GM19043 (cell line): ENCODE measurements around the gene STK35.

ENCODE experiments used
- ATAC-seq: cut with Tn5 transposase; IDR thresholded peaks from one replicate; pipeline ENCODE4 v1.9.1; 2021; ENCODE audit warnings: low read depth; ENCODE audit not compliant: unreplicated experiment

STK35 gene

GRCh38 chr20:2132461-2132901 is 30.9 kb downstream of the STK35 start:
- no peak for ATAC-seq

- no peak for ATAC-seq
Observed at GRCh38 chr20:2133318-2134183, 31.9 kb downstream of the STK35 start.

DNA sequence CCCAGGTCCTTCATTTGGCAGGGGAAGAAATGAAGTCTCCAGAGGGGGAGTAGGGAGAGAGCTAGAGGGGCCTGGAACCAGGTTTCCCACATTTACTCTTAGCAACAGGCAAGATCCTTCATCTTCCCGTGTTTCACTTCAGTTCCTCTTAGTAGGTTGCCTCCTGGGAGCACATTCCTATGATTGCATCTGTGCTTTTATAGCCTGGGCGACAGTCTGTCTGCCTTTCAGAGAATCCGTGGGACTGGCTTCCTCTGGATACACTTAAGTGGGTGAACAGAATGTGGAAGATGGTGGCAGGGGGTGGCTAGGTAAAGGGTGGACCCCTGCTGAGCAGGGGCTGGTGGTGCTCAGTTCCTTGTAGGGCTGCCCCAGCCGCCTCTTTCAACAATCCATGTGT is 33.4 kb downstream of the STK35 start:
- ATAC-seq = no peak

DNA sequence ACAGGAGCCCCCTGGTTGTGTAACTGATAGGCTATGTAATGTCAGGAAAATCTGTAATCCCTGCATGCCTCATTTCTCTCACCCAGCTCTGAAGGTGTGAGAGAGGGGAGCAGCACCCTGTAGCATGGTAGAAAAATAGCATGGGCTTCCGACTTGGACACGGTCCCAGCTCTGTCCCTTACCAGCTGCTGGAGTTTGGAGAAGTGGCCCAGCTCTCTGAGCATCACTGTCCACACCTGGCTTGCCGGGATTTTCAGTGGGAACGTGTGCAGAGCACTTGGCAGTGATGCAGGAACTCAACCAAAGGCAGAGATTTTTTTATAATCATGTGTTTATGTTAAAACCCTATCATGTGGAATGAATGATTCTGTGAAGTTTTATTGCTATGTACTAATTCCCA is 34.6 kb downstream of the STK35 start:
- no peak for ATAC-seq

- no peak for ATAC-seq
Observed at GRCh38 chr20:2137552-2138201, 36.0 kb downstream of the STK35 start.

DNA sequence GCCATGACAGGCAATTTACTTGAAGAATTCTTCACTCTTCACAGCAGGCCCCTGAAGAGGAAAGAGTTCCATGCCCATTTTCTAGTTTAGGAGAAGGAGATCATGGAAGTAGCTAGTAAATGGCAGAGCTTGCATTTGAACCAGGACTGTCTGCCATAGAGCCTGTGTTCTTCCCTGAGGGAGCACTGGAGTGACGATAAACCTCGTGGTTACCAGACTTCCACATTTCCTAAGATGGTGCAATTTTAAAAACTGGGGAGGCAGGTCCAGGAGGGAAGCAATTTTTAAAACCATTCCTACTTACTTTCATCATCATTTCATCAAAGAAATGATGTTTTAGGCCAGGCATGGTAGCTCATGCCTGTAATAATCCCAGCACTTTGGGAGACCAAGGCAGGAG is 36.8 kb downstream of the STK35 start:
- no peak for ATAC-seq

DNA sequence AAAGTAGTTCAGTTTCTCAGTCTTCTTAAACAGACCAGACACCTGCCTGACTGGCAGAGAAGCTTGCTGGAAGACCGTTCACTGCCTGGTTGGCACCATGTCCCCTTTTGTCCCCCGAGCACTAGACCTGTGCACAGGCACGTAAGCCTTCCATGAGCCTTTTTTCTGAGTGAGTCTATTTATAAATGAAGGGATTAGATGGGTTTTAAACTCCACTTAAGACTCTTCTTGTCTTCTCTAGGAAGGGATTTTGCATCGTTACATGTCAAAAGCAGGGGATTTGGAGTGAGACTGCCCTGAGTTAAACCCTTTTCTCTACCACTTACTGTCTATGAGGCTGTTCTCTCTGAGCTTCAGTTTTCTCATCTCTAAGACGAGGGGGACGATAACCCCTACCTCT is 37.6 kb downstream of the STK35 start:
- ATAC-seq = no peak

DNA sequence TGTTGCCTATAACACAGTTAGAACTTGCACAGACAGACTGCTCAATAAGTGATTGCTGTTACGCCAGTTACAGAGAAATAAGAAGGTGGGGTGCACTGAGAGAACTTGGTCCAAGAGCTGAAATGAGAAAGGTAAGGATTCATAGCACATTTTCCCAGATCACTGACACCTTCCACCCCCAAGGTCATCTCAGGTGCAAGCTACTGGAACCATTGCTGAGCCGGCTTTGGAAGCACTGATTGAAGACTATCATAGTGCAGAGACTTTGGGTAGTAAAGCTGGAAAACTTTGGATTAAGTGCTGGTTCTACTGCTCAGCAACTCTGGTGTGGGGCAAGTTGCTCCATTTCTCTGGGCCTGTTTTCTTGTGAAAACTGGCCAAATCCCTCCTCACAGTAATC is 38.1 kb downstream of the STK35 start:
- no peak for ATAC-seq

DNA sequence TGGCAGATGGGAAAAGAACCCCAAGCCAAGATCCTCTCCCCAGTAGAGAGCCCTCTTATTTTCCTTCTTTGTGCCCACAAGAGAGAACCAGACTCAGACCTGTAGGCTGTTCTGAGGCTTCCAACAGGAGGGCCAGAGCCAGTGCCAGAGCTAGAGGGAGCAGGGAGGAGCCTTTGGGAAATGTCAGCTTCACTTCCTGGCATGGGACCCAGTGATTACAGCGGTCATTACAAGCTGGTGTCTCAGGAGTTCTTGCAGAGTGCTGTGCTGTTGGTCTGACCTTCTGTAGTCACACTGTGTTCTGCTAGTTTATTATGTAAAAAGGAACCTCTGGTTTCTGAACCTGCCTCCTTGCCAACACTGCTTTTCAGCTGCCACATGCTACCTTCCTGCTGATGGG is 38.9 kb downstream of the STK35 start:
- ATAC-seq = no peak

GRCh38 chr20:2141600-2142575 is 40.3 kb downstream of the STK35 start:
- ATAC-seq = no peak

DNA sequence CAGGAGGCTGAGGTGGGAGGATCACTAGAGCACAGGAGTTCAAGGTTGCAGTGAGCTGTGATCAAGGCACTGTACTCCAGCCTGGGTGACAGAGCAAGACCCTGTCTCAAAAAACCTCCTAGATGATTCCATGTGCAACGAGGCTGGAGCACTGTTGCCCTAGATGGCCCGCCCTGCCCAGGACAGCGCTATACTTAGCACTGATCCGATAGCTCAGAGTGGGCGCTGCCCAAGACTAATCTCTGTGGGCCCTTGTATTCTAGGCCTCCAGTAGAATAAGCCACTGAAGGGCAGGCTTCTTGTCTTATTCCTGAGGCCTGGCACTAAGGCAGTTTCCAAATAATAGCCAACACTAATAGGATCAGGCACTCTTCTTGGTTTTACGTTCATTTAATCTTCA is 41.0 kb downstream of the STK35 start:
- no peak for ATAC-seq

DNA sequence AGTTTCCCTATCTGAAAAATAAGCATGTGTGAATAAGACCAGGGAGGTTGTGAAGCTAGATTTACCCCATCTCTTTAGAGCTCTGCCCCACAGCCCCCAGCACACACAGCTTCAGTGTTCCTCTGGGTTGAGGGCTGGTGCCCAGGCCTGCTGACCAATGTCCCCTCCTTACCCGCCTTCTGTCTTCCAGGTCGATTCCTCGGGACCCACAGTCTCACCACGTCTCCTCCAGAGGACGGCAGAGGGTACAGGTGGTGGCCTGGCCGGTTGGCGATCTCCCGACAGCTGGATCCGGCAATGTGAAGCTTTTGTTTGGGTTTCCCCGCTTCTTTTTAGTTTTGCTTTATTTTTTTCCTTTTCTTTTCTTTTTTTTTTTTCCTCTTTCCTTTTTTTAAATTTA is 42.0 kb downstream of the STK35 start:
- ATAC-seq = no peak

DNA sequence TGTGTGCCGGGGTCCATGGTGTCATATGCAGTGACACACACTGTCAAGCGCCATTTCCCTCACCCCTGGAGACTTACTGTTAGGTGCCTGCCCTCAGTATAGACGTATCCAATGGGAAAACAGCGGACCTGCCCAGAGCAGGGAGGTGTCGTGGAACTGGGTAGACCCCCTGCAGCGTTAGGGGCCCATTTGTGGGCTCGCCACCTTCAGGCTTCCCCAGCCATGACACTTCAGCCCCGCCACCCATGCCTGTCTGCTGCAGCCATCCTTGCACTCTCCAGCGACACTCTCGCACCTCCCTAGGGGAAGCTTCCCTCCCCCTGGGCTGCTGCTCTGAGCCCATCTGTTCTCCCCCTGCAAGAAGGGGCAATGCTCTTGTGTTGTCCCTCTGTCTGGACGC is 43.2 kb downstream of the STK35 start:
- no peak for ATAC-seq

GRCh38 chr20:2145376-2145775 is 43.7 kb downstream of the STK35 start:
- ATAC-seq = no peak

DNA sequence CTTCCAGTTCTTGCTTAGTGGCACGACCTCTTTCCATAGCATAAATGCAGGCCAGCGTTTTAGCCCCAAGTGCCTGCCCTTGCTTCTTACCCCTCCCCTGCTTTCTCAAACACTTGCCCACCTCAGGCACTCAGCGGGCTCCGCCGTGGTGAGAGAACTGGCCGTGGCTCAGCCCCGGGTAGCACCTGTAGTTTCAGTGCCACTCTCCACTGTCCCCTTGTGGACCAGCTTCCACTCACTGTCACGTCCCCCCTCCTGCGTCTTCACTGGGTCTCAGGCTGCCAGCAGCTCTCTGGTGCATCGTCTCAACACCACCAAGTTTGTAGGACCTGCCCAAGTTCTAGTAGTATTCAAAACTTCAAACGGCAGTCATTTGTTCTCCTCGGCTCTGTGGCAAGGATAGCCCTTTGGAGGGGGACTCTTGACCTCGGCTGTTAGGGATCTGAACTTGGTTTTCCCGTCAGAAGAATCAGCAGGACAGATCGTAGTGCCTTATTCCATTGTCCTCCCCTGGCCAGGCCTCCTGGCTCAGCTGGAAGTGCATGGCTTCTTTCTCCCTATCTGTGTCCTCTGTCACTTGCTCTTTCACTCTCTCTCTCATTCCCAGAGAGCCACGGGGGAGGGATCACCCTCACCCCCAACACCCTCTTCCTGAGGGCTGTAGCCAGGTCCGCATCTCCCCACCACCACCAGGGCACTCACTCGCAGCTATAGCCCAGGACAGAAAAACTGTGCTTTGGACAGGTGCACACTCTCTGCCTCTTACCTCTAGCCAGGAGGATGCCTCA is 44.6 kb downstream of the STK35 start:
- no peak for ATAC-seq

DNA sequence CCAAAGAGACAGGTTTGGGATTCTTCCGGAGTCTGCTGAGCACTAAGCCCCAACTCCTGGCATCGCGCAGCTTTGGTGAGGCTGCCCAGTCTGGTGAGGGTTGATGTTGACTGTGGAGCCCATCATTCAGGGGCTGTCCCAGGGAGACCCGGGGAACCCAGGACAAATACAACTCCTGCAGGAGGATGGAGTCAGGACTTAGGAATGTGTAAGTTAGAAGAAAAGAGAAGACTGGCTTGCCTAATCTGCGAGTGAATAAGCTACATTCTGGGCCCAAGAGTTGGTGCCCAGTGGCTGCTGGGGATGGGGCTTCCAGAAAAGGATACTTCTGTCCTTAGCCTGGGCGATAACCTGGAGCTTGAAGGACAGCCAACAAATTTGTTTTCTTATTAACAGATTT is 47.9 kb downstream of the STK35 start:
- ATAC-seq = no peak

DNA sequence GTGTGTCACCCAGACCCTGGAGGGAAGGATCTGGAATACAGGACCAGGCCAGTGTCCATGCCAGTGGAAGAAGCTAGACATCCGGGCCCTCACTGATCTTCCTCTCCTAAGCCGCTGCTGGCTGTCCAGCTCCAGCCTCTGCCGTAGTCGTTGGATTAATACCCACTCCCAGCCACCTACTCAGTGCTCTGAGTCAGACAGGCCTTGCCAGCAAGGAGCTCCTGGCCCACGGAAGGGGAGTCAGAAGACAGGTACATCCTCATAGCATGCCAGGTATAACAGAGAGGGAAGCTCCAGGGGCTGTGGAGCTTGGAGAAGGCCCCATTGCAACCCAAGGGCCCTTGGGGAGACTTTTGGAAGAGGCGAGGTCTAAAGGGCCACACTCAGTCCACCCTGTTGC is 49.0 kb downstream of the STK35 start:
- no peak for ATAC-seq

GRCh38 chr20:2151858-2152281 is 50.2 kb downstream of the STK35 start:
- no peak for ATAC-seq

- no peak for ATAC-seq
Observed at GRCh38 chr20:2152317-2152716, 50.7 kb downstream of the STK35 start.

GRCh38 chr20:2153326-2153725 is 51.7 kb downstream of the STK35 start:
- no peak for ATAC-seq
